Brain pericyte (primary cell): ENCODE measurements around the gene SMIM8.

ENCODE experiments used
- DNase-seq: peaks from one replicate; pipeline ENCODE4 v3.0.0-alpha.2; 2012; ENCODE audit warnings: low read depth, low spot score

The SMIM8 gene

DNA sequence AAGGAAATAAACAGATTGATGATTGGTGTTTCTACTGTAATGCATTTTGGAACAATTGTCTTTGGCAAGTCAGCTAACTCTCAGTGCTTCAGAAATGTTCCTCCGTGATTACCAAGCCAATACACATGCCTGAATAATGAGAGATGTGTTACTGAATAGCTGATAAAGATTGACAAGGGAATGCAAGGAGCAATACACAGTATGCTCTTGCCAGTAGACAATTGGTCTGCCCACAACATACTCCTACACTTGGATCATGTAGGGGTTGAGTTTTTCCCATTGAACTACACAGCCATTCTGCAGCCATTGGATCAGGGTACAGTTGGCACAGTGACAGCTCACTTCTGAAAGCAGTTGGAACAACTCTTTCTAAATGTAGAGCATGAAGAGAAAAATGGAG, 12.3 kb downstream of the SMIM8 start:
- no peak for DNase-seq

- no peak for DNase-seq
Observed at GRCh38 chr6:87336367-87336766, 14.0 kb downstream of the SMIM8 start.

DNA sequence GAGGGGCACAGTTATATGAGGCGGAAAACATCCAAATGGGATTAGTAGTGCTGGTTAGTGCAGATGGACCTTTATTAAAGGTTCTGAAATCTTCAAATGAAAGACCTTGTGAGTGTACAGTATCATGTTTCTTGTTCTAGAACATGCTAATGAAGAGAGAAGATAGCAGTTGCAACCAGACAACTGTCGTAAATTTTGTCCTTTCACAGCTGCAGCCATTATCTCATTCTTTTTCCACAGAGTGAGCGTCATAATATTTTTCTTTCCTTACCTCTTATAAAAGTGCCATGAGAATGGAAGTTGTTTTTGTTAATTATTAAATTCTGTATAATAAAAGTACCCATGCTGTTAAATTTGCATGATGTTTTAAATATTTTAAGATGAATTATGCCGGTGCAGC, 17.8 kb downstream of the SMIM8 start:
- no peak for DNase-seq

- no peak for DNase-seq
Observed at GRCh38 chr6:87341158-87341557, 18.8 kb downstream of the SMIM8 start.

DNA sequence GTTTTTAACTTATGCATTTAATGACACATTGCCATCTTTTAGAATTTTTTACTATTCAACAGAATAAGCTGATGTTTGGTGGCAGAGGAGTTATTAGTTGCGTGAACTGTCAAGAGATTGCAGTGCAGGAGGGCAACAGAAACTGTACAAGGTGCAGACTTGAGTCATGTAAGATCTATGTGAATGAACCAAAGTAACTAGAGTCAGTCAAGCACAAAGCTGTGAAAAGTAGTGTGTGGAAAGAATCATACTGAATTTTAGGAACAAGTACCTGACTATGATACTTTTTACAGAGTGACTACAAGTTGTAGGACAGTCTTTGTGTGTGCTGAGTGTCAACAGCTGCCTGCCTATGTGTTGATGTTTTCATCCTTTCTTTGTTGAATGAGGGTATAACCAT, 19.5 kb downstream of the SMIM8 start:
- DNase-seq, result no peak

DNA sequence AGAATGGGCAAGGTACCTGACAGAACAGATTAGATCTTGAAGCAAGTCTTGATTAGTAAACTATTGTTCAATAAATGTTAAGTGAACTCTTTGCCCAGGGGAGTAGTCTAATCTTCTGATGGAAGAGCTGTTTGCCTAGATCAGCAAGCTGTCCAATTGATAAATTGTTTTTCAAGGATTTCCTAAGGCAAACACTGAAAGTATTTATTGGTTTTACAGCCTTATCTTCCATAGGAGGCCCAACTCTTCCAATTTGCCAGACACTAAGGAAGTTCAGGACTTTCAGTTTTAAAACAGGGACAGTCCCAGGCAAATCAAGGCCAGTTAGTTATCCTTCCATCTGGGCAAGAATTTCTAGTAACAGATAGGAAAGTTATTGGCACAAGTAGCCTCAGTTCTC, 20.4 kb downstream of the SMIM8 start:
- no peak for DNase-seq

DNA sequence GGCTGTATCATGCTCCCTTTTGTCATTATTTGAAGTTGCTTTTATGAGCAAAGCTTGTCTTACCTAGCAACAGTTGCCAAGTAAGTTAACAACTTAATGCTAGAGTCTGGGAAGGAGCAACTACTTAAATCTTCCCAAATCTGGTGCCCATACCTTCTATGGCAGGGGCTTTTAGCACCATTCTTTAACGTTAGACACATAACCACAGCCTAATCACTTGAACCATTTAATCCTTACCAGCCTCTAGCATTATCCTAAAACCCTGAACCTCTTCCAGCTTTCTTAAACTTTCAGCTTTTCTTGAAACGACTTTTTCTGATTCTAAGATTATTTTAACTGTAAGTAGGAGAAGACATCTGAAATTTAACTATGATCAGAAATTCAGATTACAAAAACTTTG, 22.3 kb downstream of the SMIM8 start, which contains the start of gene C6orf163:
Gene C6orf163, plus strand, starts transcription at position 83 of the 400 bp plus-strand sequence. Its CDS starts 287 bp downstream, at position 370.
- DNase-seq, result no peak

DNA sequence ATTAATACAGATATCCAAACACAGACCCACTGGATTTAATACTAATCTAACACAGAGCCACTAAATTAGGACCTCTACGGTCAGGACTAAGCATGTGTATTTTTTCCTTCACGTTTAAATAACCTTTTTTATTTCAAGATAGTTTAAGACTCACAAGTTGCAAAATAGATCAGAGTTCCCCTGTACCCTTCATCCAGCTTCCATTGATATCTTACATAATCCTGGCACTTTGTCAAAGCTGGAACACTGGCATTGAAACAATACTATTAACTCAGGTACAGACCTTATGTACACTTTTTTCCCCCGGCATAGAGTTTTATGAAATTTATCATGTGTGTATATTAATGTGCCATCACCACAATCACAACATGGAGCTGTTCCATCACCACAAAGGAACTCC, 24.3 kb downstream of the SMIM8 start:
- DNase-seq, result no peak

DNA sequence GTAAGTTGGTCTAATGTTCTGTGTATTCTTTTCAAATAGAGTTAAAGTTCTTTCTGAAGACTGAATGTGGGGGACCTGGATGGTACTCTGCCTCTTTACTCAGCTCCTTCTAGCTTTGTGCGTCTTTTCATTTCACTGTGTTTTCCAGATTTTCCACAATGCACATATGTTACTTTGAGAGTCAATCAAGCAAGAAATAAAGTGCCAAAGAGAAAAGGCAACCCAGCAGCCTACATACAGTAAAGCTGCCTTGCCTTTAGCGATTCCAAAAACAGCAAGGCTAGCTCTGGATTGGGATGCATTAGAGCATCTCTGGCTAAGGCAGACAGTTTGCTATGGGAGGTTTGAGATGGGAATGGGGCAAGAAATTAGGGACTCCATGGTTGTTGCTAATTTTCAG, 27.5 kb downstream of the SMIM8 start:
- no peak for DNase-seq

- no peak for DNase-seq
Observed at GRCh38 chr6:87350516-87350915, 28.1 kb downstream of the SMIM8 start.

GRCh38 chr6:87351583-87351982, 29.2 kb downstream of the SMIM8 start:
- DNase-seq, result no peak

- no peak for DNase-seq
Observed at GRCh38 chr6:87356181-87356580, 33.8 kb downstream of the SMIM8 start.

DNA sequence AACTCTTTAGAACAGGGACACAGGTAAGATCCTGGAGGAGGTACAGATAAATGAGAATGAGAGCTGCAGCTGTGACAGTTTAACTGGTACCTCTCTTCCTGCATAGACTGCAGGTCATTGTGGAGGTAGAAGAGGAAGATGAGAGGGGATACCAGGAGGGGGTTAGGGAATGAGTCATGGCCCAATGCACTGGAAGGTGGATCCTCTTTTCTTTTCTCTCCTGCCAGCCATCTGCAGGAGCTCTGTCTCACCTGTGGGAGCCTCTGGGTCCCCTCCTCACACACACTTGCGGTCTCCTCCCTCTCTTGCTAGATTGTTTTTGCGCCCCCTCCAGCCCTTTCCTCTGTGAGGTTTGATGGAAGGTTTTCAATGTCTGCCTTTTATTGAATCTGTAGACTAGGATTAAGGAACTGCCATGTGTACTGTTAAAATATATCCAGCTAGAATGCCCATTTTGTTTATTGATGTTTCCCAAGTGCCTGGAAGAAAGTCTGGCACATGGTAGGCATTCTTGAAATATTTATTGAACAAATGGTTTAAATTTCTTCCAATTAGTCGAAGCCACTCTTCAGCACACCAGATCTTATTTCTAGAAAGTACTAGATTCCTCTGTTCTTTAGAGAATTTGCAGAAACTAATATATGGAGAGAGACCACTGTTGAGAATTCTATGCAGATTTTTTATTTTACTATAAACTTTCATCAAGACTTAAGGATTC, 35.2 kb downstream of the SMIM8 start:
- no peak for DNase-seq

DNA sequence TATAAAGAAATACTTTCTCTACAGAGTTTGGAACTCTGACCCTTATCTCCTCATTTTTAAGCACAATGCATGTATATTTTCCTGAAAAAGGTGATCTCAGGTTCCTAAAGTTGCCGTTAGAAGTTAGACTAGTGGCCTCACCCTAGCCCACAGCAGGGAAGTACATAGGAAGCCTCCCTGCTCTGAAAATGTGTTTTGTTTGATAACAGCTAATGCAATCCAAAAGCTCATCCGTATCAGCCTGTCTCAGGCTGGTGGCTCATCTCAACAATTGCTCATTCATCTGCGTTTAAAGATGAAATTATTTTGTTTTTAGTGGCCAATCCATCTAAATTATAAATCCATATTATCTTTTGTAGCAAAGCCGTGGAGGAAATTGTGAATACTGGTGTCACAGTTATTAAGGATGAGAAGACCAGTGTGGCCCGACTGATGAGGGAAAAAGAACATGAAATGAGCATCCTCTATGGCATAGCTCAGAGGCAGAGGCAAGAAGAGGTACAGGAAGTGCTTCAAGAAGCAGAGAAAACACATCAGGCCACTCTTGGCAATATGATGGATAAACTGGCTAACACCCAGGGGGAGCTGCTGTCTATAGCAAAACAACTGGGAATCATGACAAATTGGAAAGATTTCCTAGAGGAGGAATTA, 42.3 kb downstream of the SMIM8 start:
- no peak for DNase-seq

DNA sequence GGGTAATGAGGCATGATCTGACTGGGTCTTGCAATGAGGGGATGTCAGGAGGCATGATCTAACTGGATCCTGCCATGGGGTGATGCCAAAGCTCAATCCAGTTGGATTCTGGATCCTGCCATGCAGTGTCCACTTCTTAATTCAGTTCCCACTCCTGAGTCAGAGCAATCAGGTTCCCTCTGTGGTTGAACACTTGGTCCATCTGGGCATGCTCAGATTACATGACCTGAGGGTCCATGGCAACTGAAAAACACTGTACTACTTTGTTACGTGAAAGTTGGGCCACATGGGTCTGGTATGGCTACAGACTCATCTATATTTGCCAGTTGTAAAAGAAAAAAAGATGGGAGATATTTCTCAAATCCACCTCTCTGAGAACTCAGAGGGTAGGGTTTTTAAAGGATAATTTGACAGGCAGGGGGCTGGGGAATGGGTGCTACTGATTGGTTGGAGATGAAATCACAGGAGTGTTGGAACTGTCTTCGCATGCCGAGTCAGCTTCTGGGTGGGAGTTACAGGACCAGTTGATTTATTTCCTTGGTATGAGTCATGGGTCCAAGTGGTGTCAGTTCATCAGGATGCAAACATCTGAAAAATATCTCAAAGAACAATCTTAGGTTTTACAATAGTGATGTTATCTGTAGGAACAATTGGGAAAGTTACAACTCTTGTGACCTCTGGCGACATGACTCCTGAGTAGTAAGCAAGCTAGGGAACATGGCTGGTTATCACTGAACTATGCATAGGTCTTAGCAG, 43.9 kb downstream of the SMIM8 start:
- no peak for DNase-seq

DNA sequence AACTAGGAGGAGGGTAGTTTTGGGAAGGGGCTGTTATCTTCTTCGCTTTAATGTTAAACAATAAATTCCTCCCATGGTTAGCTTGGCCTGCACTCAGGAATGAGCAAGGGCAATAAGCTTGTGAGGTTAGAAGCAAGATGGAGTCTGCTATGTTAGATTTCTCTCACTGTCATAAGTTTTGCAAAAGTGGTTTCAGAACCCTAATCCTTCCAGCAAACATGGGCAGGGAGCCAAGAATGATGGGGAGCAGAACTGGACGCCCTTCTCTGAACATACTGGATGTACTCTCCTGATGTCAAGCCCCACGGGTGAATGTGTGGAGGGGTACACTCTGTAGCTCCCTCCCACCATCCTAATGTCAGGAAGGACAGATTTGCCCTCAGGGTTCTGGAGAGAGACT, 44.5 kb downstream of the SMIM8 start:
- no peak for DNase-seq

- DNase-seq, result no peak
Observed at GRCh38 chr6:87373377-87373776, 51.0 kb downstream of the SMIM8 start.

GRCh38 chr6:87375315-87375714, 52.9 kb downstream of the SMIM8 start:
- no peak for DNase-seq

- no peak for DNase-seq
Observed at GRCh38 chr6:87376643-87377042, 54.3 kb downstream of the SMIM8 start.

DNA sequence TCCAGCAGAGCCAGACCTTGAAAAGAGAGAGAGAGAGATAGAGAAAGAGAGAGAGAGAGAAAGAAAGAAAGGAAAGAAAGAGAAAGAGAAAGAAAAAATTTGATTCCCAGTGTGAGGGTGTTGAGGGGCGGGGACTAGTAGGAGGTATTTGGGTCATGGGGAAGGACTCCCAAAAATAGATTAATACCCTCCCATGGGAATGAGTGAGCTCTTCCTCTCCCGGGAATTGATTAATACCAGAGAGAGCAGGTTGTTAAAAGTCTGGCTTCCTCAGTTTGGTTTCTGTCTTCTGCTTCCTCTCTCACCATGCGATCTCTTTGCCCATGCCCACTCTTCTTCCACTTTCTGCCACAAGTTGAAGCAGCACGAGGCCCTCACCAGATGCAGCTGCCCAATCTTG, 56.6 kb downstream of the SMIM8 start:
- no peak for DNase-seq

GRCh38 chr6:87382861-87383260, 60.5 kb downstream of the SMIM8 start:
- no peak for DNase-seq

DNA sequence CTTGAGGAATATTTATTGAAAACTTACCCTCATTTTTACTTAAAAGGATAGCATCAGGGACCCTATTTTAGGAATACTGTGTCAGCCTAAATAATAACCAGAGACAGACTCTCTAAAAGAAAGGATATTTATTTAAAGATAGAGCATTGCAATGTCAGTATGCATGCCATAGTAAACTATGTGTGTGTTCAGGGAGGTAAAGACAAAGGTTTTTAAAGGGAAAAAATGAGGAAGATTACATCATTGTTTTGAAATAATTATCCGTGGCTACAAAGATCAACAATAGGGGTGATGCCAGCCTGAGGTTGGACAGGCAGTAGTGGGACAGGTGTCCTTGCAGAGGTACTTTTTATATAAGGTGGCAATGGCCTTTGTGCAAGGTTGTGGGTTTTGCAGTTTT, 61.6 kb downstream of the SMIM8 start:
- no peak for DNase-seq

GRCh38 chr6:87384449-87384848, 62.1 kb downstream of the SMIM8 start:
- DNase-seq, result no peak
